Erythroblast (primary cell): ENCODE data around the gene SPSB3.

Experiments used
- GATA1 ChIP-seq: IDR thresholded peaks from 2 replicates; pipeline ENCODE4 v1.6.1; 2011; ENCODE audit warnings: low read depth, mild to moderate bottlenecking, control low read depth, low read length, moderate library complexity
- POLR2A ChIP-seq: IDR thresholded peaks from 2 replicates; pipeline ENCODE4 v1.6.1; 2011; ENCODE audit warnings: mild to moderate bottlenecking, low read length

GRCh38 chr16:1745181-1745899 lies 37.0 kb downstream of the SPSB3 start:
- TF ChIP-seq POLR2A, result no peak
- no peak for TF ChIP-seq GATA1
